Measurements from ENCODE around the gene DNAJC27. TPM values are rescaled to one million over a fixed set of nuclear protein-coding genes. Genes with fewer than 3 reads are reported as not detected.

Gene DNAJC27
- total RNA-seq, 4 donors from 2014 or later, result 3.4 to 19.5 (median 11.2) TPM

GRCh38 chr2:24955921-24956320, 15.8 kb downstream of the DNAJC27 start:
- intact Hi-C loops (cut with DNase I; ENCODE audit: low total_unique reads), result no loop called here
- no peak for TF ChIP-seq POLR2A (IDR thresholded peaks at IDR 0.05)
- TF ChIP-seq CTCF (IDR thresholded peaks at IDR 0.05), result no peak

GRCh38 chr2:24955232-24955631, 16.5 kb downstream of the DNAJC27 start:
- intact Hi-C loops (cut with DNase I; ENCODE audit: low total_unique reads), result no loop called here
- DNase-seq (ENCODE audit: low spot score in 2 of 2), result no peak
- H3K4me3 ChIP-seq (ENCODE audit: low read depth, poor library complexity, severe bottlenecking), result no peak overlapping the region
- no peak for TF ChIP-seq CTCF (IDR thresholded peaks at IDR 0.05)
- TF ChIP-seq POLR2A (IDR thresholded peaks at IDR 0.05), result no peak

More at GRCh38 chr2:24955921-24956320, 15.8 kb downstream of the DNAJC27 start:
- no peak for DNase-seq (ENCODE audit: low spot score in 2 of 2)
- no peak overlapping the region for H3K4me3 ChIP-seq (ENCODE audit: low read depth, poor library complexity, severe bottlenecking)

GRCh38 chr2:24950102-24950501, 21.7 kb downstream of the DNAJC27 start:
- intact Hi-C loops (cut with DNase I; ENCODE audit: low total_unique reads), result no loop called here

GRCh38 chr2:24948506-24948905, 23.2 kb downstream of the DNAJC27 start:
- 92 to 95% methylated on average over 6 of the region's 6 CpGs for WGBS, 2 donors
- intact Hi-C loops (cut with DNase I; ENCODE audit: low total_unique reads), result no loop called here
- no peak overlapping the region for H3K4me3 ChIP-seq (ENCODE audit: low read depth, poor library complexity, severe bottlenecking)
- no peak for DNase-seq (ENCODE audit: low spot score in 2 of 2)
- TF ChIP-seq POLR2A (IDR thresholded peaks at IDR 0.05), result no peak
- TF ChIP-seq CTCF (IDR thresholded peaks at IDR 0.05), result no peak

More at GRCh38 chr2:24950102-24950501, 21.7 kb downstream of the DNAJC27 start:
- TF ChIP-seq CTCF (IDR thresholded peaks at IDR 0.05), result no peak
- TF ChIP-seq POLR2A (IDR thresholded peaks at IDR 0.05), result no peak
- no peak overlapping the region for H3K4me3 ChIP-seq (ENCODE audit: low read depth, poor library complexity, severe bottlenecking)
- 94 to 95% methylated on average over 7 of the region's 7 CpGs for WGBS, 2 donors
- DNase-seq (ENCODE audit: low spot score in 2 of 2), result no peak

GRCh38 chr2:24947561-24948157, 24.1 kb downstream of the DNAJC27 start:
- H3K4me3 ChIP-seq (ENCODE audit: low read depth, poor library complexity, severe bottlenecking), result no peak overlapping the region
- TF ChIP-seq POLR2A (IDR thresholded peaks at IDR 0.05) (no peak), CTCF (IDR thresholded peaks at IDR 0.05) (no peak)
- intact Hi-C loops (cut with DNase I; ENCODE audit: low total_unique reads), result no loop called here
- WGBS, 2 donors, result 92 to 96% methylated on average over 3 of the region's 3 CpGs
- no peak for DNase-seq (ENCODE audit: low spot score in 2 of 2)

GRCh38 chr2:24945907-24946306, 25.8 kb downstream of the DNAJC27 start:
- TF ChIP-seq CTCF (IDR thresholded peaks at IDR 0.05), result no peak
- no peak for TF ChIP-seq POLR2A (IDR thresholded peaks at IDR 0.05)
- H3K4me3 ChIP-seq (ENCODE audit: low read depth, poor library complexity, severe bottlenecking), result no peak overlapping the region
- 79 to 84% methylated on average over 4 of the region's 4 CpGs for WGBS, 2 donors
- intact Hi-C loops (cut with DNase I; ENCODE audit: low total_unique reads), result no loop called here
- no peak for DNase-seq (ENCODE audit: low spot score in 2 of 2)
